Measurements from ENCODE around the gene UFD1. TPM values are rescaled to one million over a fixed set of nuclear protein-coding genes. Genes with fewer than 3 reads are reported as not detected.

The UFD1 gene
- polyA plus RNA-seq, 3 donors = 57.0 to 82.5 (median 68.5) TPM

DNA sequence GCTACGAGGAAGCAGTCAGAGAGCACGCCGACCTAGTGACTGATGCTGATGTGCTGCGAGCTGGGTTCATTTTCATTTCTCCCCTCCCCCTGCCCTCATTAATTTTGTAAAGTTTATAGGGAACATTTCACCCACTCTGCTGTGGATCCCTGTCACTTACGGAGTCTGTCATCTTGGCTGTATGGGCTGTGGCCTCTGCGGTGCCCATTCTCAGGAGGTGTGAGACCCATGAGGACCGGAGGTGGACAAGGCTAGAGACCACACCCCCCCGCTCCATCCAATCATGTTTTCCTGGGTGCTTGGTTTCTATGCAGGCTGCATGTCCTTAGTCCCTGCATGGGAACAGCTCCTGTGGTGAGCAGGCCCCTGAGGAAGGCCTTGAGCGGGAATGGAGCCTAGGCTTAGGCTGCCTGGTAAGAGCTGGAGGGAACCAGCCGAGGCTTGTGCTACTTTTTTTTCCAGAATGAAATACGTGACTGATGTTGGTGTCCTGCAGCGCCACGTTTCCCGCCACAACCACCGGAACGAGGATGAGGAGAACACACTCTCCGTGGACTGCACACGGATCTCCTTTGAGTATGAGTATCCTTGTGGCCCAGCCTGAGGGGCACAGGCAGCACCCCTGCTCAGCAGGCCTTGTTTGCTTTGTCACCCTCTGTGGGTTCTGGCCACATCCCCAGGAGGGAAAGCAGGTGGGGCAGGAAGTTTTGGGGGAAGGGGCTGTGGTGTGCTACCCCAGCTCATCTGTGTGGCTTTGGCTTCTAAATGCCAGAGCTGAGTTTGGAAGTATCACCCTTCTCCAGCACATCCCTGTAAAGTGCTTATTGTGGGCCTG lies 26.1 kb upstream of the UFD1 start:
- H3K27ac Mint-ChIP-seq = no peak overlapping the region
- intact Hi-C loops (cut with micrococcal nuclease) = no loop called here

DNA sequence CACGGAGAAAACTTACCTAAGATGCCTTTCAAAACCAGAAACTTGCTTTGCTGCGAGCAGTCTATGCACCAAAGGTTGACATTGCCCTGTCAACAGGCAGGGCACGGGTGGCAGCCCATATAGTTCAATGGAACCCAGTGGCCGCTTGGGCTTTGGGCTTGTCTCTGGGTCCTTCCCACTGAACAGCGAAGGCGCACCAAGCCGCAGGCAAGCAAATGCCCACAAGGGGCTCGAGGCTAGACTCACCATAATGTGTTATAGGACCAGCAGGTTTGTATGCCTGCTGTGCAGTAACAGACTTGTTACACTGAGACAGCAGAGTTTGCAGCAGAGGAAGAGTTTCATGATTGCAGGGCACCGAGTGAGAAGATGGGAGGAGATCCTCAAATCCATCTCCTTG lies 24.9 kb upstream of the UFD1 start:
- Histone ChIP-seq H2AFZ (ENCODE audit: insufficient read depth, low read depth, low read length, poor library complexity, severe bottlenecking) (no peak overlapping the region), H3K36me3 (replicated peaks in 1 of 2; ENCODE audit: control insufficient read depth in 1 of 2, insufficient read depth in 2 of 2, low read length in 2 of 2) (peaks cover 4 to 21% of the 10 kb centered on the region in 2 donors), H3K4me2 (replicated peaks; ENCODE audit: extremely low read depth, low read length, poor library complexity, severe bottlenecking) (no peak overlapping the region), H3K4me3 (replicated peaks in 1 of 3; ENCODE audit: low read depth in 2 of 3, low read length in 3 of 3) (no peak overlapping the region), H3K27ac (ENCODE audit: low read depth in 1 of 2, low read length in 2 of 2) (no peak overlapping the region), H4K20me1 (ENCODE audit: insufficient read depth, low read length) (no peaks in the 10 kb centered on the region), H3K27me3 (ENCODE audit: control insufficient read depth in 2 of 2, insufficient read depth in 2 of 2, low read length in 2 of 2) (no peaks in the 10 kb centered on the region), H3K9me3 (replicated peaks in 1 of 2; ENCODE audit: control insufficient read depth in 1 of 2, insufficient read depth in 1 of 2, low read length in 2 of 2) (no peaks in the 10 kb centered on the region), H3K9ac (ENCODE audit: insufficient read depth, low read length, poor library complexity, severe bottlenecking) (no peak overlapping the region), H3K4me1 (ENCODE audit: control insufficient read depth in 1 of 2, insufficient read depth in 2 of 2, low read length in 2 of 2) (no peaks in the 10 kb centered on the region), H3K79me2 (ENCODE audit: insufficient read depth, low read length) (no peaks in the 10 kb centered on the region)
- no peak overlapping the region for H3K27ac Mint-ChIP-seq
- H3K9me3 Mint-ChIP-seq = no peaks in the 10 kb centered on the region
- DNase-seq = no peak
- H3K4me1 Mint-ChIP-seq = no peaks in the 10 kb centered on the region
- H3K4me3 Mint-ChIP-seq = no peak overlapping the region
- no peaks in the 10 kb centered on the region for H3K27me3 Mint-ChIP-seq (ENCODE audit: low read depth in 3 of 3)
- TF ChIP-seq, protein P1, sequence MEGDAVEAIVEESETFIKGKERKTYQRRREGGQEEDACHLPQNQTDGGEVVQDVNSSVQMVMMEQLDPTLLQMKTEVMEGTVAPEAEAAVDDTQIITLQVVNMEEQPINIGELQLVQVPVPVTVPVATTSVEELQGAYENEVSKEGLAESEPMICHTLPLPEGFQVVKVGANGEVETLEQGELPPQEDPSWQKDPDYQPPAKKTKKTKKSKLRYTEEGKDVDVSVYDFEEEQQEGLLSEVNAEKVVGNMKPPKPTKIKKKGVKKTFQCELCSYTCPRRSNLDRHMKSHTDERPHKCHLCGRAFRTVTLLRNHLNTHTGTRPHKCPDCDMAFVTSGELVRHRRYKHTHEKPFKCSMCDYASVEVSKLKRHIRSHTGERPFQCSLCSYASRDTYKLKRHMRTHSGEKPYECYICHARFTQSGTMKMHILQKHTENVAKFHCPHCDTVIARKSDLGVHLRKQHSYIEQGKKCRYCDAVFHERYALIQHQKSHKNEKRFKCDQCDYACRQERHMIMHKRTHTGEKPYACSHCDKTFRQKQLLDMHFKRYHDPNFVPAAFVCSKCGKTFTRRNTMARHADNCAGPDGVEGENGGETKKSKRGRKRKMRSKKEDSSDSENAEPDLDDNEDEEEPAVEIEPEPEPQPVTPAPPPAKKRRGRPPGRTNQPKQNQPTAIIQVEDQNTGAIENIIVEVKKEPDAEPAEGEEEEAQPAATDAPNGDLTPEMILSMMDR (IDR thresholded peaks at IDR 0.05) = no peak
- 93% methylated on average over 7 of the region's 9 CpGs for WGBS (ENCODE audit: insufficient coverage)
- intact Hi-C loops (cut with micrococcal nuclease) = no loop called here
- H3K36me3 Mint-ChIP-seq = peaks cover 25 to 39% of the 10 kb centered on the region in 2 donors

More for the DNA sequence above, 26.1 kb upstream of the UFD1 start:
- H3K27me3 ChIP-seq (ENCODE audit: control insufficient read depth in 2 of 2, insufficient read depth in 2 of 2, low read length in 2 of 2) = no peaks in the 10 kb centered on the region
- H3K4me3 ChIP-seq (replicated peaks in 1 of 3; ENCODE audit: low read depth in 2 of 3, low read length in 3 of 3) = no peak overlapping the region
- no peak overlapping the region for H3K9ac ChIP-seq (ENCODE audit: insufficient read depth, low read length, poor library complexity, severe bottlenecking)
- H3K27me3 Mint-ChIP-seq (ENCODE audit: low read depth in 3 of 3) = no peaks in the 10 kb centered on the region
- no peak overlapping the region for H3K27ac ChIP-seq (ENCODE audit: low read depth in 1 of 2, low read length in 2 of 2)
- no peak overlapping the region for H3K4me3 Mint-ChIP-seq
- H3K36me3 ChIP-seq (replicated peaks in 1 of 2; ENCODE audit: control insufficient read depth in 1 of 2, insufficient read depth in 2 of 2, low read length in 2 of 2) = peaks cover 4 to 34% of the 10 kb centered on the region in 2 donors
- H3K79me2 ChIP-seq (ENCODE audit: insufficient read depth, low read length) = no peaks in the 10 kb centered on the region
- H3K4me1 Mint-ChIP-seq = no peaks in the 10 kb centered on the region
- H3K9me3 Mint-ChIP-seq = no peaks in the 10 kb centered on the region
- no peak overlapping the region for H3K4me2 ChIP-seq (replicated peaks; ENCODE audit: extremely low read depth, low read length, poor library complexity, severe bottlenecking)
- no peaks in the 10 kb centered on the region for H3K9me3 ChIP-seq (replicated peaks in 1 of 2; ENCODE audit: control insufficient read depth in 1 of 2, insufficient read depth in 1 of 2, low read length in 2 of 2)
- no peaks in the 10 kb centered on the region for H3K4me1 ChIP-seq (ENCODE audit: control insufficient read depth in 1 of 2, insufficient read depth in 2 of 2, low read length in 2 of 2)
- no peak overlapping the region for H2AFZ ChIP-seq (ENCODE audit: insufficient read depth, low read depth, low read length, poor library complexity, severe bottlenecking)
- H3K36me3 Mint-ChIP-seq = peaks cover 28 to 46% of the 10 kb centered on the region in 2 donors
- WGBS (ENCODE audit: insufficient coverage) = 35% methylated on average over 10 of the region's 18 CpGs
- DNase-seq = no peak
- H4K20me1 ChIP-seq (ENCODE audit: insufficient read depth, low read length) = no peaks in the 10 kb centered on the region
- TF ChIP-seq, protein P1 (IDR thresholded peaks at IDR 0.05) = no peak

Measured in CD14-positive monocyte (primary cell).